Right ventricle myocardium inferior (tissue), 1 donor: ENCODE measurements around the gene ITM2C. TPM values are rescaled to one million over a fixed set of nuclear protein-coding genes. Genes with fewer than 3 reads are reported as not detected.
A peak's percentile ranks its signal among the peaks of the same experiment; 100 is the strongest.

Source experiments
- ATAC-seq: fragments of 200-7000 bp; cut with Tn5 transposase; one replicate; pipeline ENCODE4 v1.9.1; 2020; ENCODE audit warnings: mild to moderate bottlenecking, moderate library complexity
- DNase-seq: peaks from one replicate; pipeline ENCODE4 v3.0.0; 2021; ENCODE audit errors: missing footprints
- intact Hi-C: fragments of 100-400 bp; cut with DNase I; formaldehyde crosslinking; loops from one replicate; pipeline ENCODE4 v1.11.0; 2022
- long read RNA-seq: library from polyadenylated mRNA; unstranded; transcript quantifications from one replicate; pipeline ENCODE4 v2.0.0, GENCODE V29; 2021
- total RNA-seq: library from RNA; stranded (reverse); fragmentation: NEBNext Ultra II Directional; extraction: Animal tissue kit (Norgen Biotek cat#: 25700); gene quantifications from one replicate; pipeline ENCODE4 v1.2.1, GENCODE V29; 2021
- donor health status: DM: no; HTN: yes; CAD: no; lungs with severe emphysema.

The ITM2C gene
- 29.6 TPM for total RNA-seq
- long read RNA-seq, transcript ITM2C-202 (6 exons, 2,078 nt), result major isoform, 35 of 45 reads
- long read RNA-seq, partial matches to known transcripts, result 4 of 45 reads
- long read RNA-seq, other reads (novel, unspliced or antisense), result 3 of 45 reads

- DNase-seq, result peak; percentile 82
These were observed at the start of gene ITM2C for GRCh38 chr2:230864605-230865306. Gene ITM2C (plus strand): TSS chr2:230864942. CDS start chr2:230865026, 84 bp downstream.

GRCh38 chr2:230815088-230815487, 49.7 kb upstream of the ITM2C start:
- ATAC-seq, result no peak
- intact Hi-C loops, result no loop called here
- DNase-seq, result no peak

More at GRCh38 chr2:230864605-230865306, at the start of gene ITM2C:
- ATAC-seq, result peak; percentile 86
- intact Hi-C loops, result no loop called here

GRCh38 chr2:230816735-230817134, 48.0 kb upstream of the ITM2C start:
- DNase-seq, result no peak
- ATAC-seq, result peak; percentile 54
- intact Hi-C loops, result no loop called here

GRCh38 chr2:230819433-230819832, 45.3 kb upstream of the ITM2C start:
- no peak for ATAC-seq
- no peak for DNase-seq
- intact Hi-C loops, result no loop called here

- intact Hi-C loops, result loop anchor here (5.0 kb wide), 1 partner anchor 236 kb away; the partner anchor contains the start of gene PSMD1
- DNase-seq, result no peak
- ATAC-seq, result peak; percentile 11
These were observed 43.3 kb upstream of the ITM2C start for GRCh38 chr2:230821261-230821990.

- intact Hi-C loops, result loop anchor here (5.0 kb wide), 1 partner anchor 235 kb away; the partner anchor contains the start of gene PSMD1
- ATAC-seq (no peak), DNase-seq (no peak)
These were observed 42.7 kb upstream of the ITM2C start for GRCh38 chr2:230821991-230822520.

- no peak for ATAC-seq
- intact Hi-C loops, result loop anchor here (5.0 kb wide), 1 partner anchor 234 kb away; the partner anchor contains the start of gene PSMD1
- DNase-seq, result no peak
These were observed 41.3 kb upstream of the ITM2C start for GRCh38 chr2:230823264-230823964.

GRCh38 chr2:230824406-230824978, 40.2 kb upstream of the ITM2C start:
- DNase-seq, result no peak
- peak; percentile 52 for ATAC-seq
- intact Hi-C loops, result loop anchor here (1.0 to 5.0 kb wide), 3 partner anchors 24 to 233 kb away; partner anchors contain the start of gene PSMD1

- intact Hi-C loops, result loop anchor here (2.0 kb wide), 1 partner anchor 23 kb away; no protein-coding TSS in a partner anchor
- no peak for ATAC-seq
- DNase-seq, result no peak
These were observed 39.4 kb upstream of the ITM2C start for GRCh38 chr2:230825354-230825753.

GRCh38 chr2:230827774-230828271, 36.9 kb upstream of the ITM2C start:
- intact Hi-C loops, result no loop called here
- ATAC-seq (no peak), DNase-seq (no peak)

- ATAC-seq (peak; percentile 68), DNase-seq (no peak)
- intact Hi-C loops, result no loop called here
These were observed 36.3 kb upstream of the ITM2C start for GRCh38 chr2:230828272-230828961.

GRCh38 chr2:230829293-230829692, 35.4 kb upstream of the ITM2C start:
- no peak for DNase-seq
- intact Hi-C loops, result no loop called here
- no peak for ATAC-seq

- no peak for ATAC-seq
- intact Hi-C loops, result no loop called here
- DNase-seq, result no peak
These were observed 34.8 kb upstream of the ITM2C start for GRCh38 chr2:230829959-230830358.

- intact Hi-C loops, result no loop called here
- DNase-seq (no peak), ATAC-seq (no peak)
These were observed 34.3 kb upstream of the ITM2C start for GRCh38 chr2:230830428-230830827.

- ATAC-seq (no peak), DNase-seq (no peak)
- intact Hi-C loops, result no loop called here
These were observed 24.4 kb upstream of the ITM2C start for GRCh38 chr2:230840301-230840700.

GRCh38 chr2:230842473-230842872, 22.3 kb upstream of the ITM2C start:
- intact Hi-C loops, result no loop called here
- DNase-seq (no peak), ATAC-seq (no peak)

GRCh38 chr2:230843132-230843531, 21.6 kb upstream of the ITM2C start:
- no peak for ATAC-seq
- intact Hi-C loops, result no loop called here
- DNase-seq, result no peak

- DNase-seq (no peak), ATAC-seq (no peak)
- intact Hi-C loops, result no loop called here
These were observed 18.4 kb upstream of the ITM2C start for GRCh38 chr2:230846360-230846759.
